ENCODE measurements around the gene ZNF132.

Gene ZNF132

GRCh38 chr19:58395220-58395978 lies 44.6 kb downstream of the ZNF132 start, which contains the start of gene RNF225:
RNF225 (plus strand) TSS chr19:58395656; CDS start chr19:58396090, 434 bp downstream.
- no peak for TF ChIP-seq CTCF (conservative IDR thresholded peaks at IDR 0.05; ENCODE audit: low read depth, low read length)
- DNase-seq (ENCODE audit: low read depth) = no peak
- peak within 1 kb of the TSS; percentile 34 for H3K4me3 ChIP-seq (ENCODE audit: low read depth, low read length)

- no peak for TF ChIP-seq CTCF (conservative IDR thresholded peaks at IDR 0.05; ENCODE audit: low read depth, low read length)
- no peak for DNase-seq (ENCODE audit: low read depth)
These were observed 45.1 kb downstream of the ZNF132 start for GRCh38 chr19:58394821-58395219.

GRCh38 chr19:58393725-58394033 lies 46.3 kb downstream of the ZNF132 start:
- no peak for DNase-seq (ENCODE audit: low read depth)
- TF ChIP-seq CTCF (conservative IDR thresholded peaks at IDR 0.05; ENCODE audit: low read depth, low read length) = no peak
- H3K4me3 ChIP-seq (ENCODE audit: low read depth, low read length) = no peak overlapping the region

More at GRCh38 chr19:58394821-58395219, 45.1 kb downstream of the ZNF132 start:
- no peak overlapping the region for H3K4me3 ChIP-seq (ENCODE audit: low read depth, low read length)

GRCh38 chr19:58392945-58393724 lies 46.8 kb downstream of the ZNF132 start:
- no peak for TF ChIP-seq CTCF (conservative IDR thresholded peaks at IDR 0.05; ENCODE audit: low read depth, low read length)
- DNase-seq (ENCODE audit: low read depth) = no peak
- no peak overlapping the region for H3K4me3 ChIP-seq (ENCODE audit: low read depth, low read length)

GRCh38 chr19:58388175-58388526 lies 51.8 kb downstream of the ZNF132 start:
- TF ChIP-seq CTCF (conservative IDR thresholded peaks at IDR 0.05; ENCODE audit: low read depth, low read length) = no peak
- no peak for DNase-seq (ENCODE audit: low read depth)
- H3K4me3 ChIP-seq (ENCODE audit: low read depth, low read length) = peak overlapping the region; percentile 82

- DNase-seq (ENCODE audit: low read depth) = peak; percentile 33
- no peak for TF ChIP-seq CTCF (conservative IDR thresholded peaks at IDR 0.05; ENCODE audit: low read depth, low read length)
- H3K4me3 ChIP-seq (ENCODE audit: low read depth, low read length) = peak overlapping the region; percentile 82
These were observed 52.4 kb downstream of the ZNF132 start for GRCh38 chr19:58387338-58388174.

All from choroid plexus epithelial cell (primary cell).